Glomerular endothelial cell (primary cell): Measurements from ENCODE around the gene RPH3AL. TPM values are rescaled to one million over a fixed set of nuclear protein-coding genes. Genes with fewer than 3 reads are reported as not detected.

Source experiments
- DNase-seq: peaks from one replicate; pipeline ENCODE4 v3.0.0-alpha.2; 2011; ENCODE audit warnings: low read depth, low spot score; ENCODE audit errors: extremely low read depth
- total RNA-seq: library from RNA; depleted of rRNA; stranded (reverse); fragments of >200 nt; gene quantifications from 2 replicates; pipeline ENCODE4 v1.2.3, GENCODE V29; 2015

RPH3AL gene
- total RNA-seq, 1 donor from 2014 or later, result 18.7 TPM

- DNase-seq, result no peak
Measured at GRCh38 chr17:353838-354234, 1.2 kb upstream of the RPH3AL start.

GRCh38 chr17:353213-353837 is 718 bp upstream of the RPH3AL start:
- DNase-seq, result no peak

- DNase-seq, result no peak
Measured at GRCh38 chr17:351875-352420, 659 bp downstream of the RPH3AL start.

GRCh38 chr17:351449-351738 is 1.2 kb downstream of the RPH3AL start:
- no peak for DNase-seq

GRCh38 chr17:350706-351448 is 1.7 kb downstream of the RPH3AL start:
- peak; percentile 88 for DNase-seq

- no peak for DNase-seq
Measured at GRCh38 chr17:349666-350065, 2.9 kb downstream of the RPH3AL start.

GRCh38 chr17:348692-349425 is 3.7 kb downstream of the RPH3AL start:
- no peak for DNase-seq

- no peak for DNase-seq
Measured at GRCh38 chr17:348012-348411, 4.6 kb downstream of the RPH3AL start.

GRCh38 chr17:347309-347899 is 5.2 kb downstream of the RPH3AL start:
- DNase-seq, result no peak

- no peak for DNase-seq
Measured at GRCh38 chr17:345992-346785, 6.4 kb downstream of the RPH3AL start.

- no peak for DNase-seq
Measured at GRCh38 chr17:345261-345660, 7.3 kb downstream of the RPH3AL start.

- DNase-seq, result no peak
Measured at GRCh38 chr17:343875-344752, 8.5 kb downstream of the RPH3AL start.

- DNase-seq, result no peak
Measured at GRCh38 chr17:343211-343610, 9.4 kb downstream of the RPH3AL start.

GRCh38 chr17:340074-340473 is 12.5 kb downstream of the RPH3AL start:
- no peak for DNase-seq

- no peak for DNase-seq
Measured at GRCh38 chr17:339193-340061, 13.2 kb downstream of the RPH3AL start.

- no peak for DNase-seq
Measured at GRCh38 chr17:338442-339192, 14.0 kb downstream of the RPH3AL start.

GRCh38 chr17:337866-338265 is 14.7 kb downstream of the RPH3AL start:
- DNase-seq, result no peak

- DNase-seq, result no peak
Measured at GRCh38 chr17:337453-337852, 15.2 kb downstream of the RPH3AL start.
